Loucy (cell line): ENCODE data around the gene RIN3.

ENCODE experiments used
- EZH2phosphoT487 ChIP-seq: fragments of 200-600 bp; IDR thresholded peaks from 2 replicates; pipeline ENCODE4 v1.6.1; 2018; ENCODE audit warnings: antibody characterized with exemption, mild to moderate bottlenecking, moderate library complexity, borderline replicate concordance
- TF ChIP-seq, protein P1 (sequence below): fragments of 200-600 bp; sonication (generic); conservative IDR thresholded peaks from 2 replicates; pipeline ENCODE4 v1.5.1; 2014; ENCODE audit warnings: mild to moderate bottlenecking, antibody characterized with exemption, low read length

DNA sequence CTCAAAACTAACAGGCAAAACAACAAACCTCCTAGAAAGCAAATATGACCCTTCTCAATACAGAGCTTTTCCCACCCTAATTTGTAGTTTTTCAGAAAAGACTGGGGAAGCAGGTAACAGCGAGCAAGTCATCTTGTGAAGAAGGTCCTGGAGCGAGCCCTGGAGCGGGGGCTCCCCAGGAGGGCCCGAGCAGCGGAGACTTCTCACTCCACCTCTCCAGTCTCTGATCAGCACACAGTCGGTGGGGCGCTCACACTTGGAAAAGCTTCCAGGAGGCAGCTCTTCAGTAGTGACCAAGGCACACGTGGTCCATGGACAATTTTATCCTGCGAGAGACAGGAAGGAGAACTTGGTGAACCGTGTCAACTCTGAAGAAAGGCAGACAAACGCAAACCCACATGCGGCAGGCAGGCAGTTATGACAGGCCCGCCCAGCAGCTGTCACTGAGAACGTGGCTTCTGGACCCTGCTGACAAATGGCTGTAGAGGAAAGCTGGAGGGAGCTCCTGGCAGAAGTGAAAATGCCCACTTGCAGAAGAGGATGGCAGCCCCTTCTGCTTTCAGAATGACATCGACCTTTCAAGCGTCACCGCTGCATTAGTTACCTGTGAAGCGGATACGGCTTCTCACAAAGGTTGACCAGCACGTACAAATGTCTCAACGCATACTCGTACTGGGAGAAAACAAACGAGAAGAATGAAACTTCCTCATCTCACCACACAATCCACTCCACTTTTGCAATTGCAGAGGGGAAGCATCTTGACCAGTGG lies 190.6 kb downstream of the RIN3 start:
- TF ChIP-seq, protein P1, sequence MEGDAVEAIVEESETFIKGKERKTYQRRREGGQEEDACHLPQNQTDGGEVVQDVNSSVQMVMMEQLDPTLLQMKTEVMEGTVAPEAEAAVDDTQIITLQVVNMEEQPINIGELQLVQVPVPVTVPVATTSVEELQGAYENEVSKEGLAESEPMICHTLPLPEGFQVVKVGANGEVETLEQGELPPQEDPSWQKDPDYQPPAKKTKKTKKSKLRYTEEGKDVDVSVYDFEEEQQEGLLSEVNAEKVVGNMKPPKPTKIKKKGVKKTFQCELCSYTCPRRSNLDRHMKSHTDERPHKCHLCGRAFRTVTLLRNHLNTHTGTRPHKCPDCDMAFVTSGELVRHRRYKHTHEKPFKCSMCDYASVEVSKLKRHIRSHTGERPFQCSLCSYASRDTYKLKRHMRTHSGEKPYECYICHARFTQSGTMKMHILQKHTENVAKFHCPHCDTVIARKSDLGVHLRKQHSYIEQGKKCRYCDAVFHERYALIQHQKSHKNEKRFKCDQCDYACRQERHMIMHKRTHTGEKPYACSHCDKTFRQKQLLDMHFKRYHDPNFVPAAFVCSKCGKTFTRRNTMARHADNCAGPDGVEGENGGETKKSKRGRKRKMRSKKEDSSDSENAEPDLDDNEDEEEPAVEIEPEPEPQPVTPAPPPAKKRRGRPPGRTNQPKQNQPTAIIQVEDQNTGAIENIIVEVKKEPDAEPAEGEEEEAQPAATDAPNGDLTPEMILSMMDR = no peak
- no peak for TF ChIP-seq EZH2phosphoT487
